ENCODE measurements around the gene KIAA1755.

GRCh38 chr20:38256966-38257365 is 3.6 kb downstream of the KIAA1755 start:
- TF ChIP-seq CTCF (IDR thresholded peaks at IDR 0.05) (no peak), POLR2A (IDR thresholded peaks at IDR 0.05) (no peak), POLR2AphosphoS5 (IDR thresholded peaks at IDR 0.05) (no peak), EP300 (IDR thresholded peaks at IDR 0.05) (no peak)
